HepG2 (cell line): ENCODE data around the gene GRM4. TPM values are rescaled to one million over a fixed set of nuclear protein-coding genes. Genes with fewer than 3 reads are reported as not detected.

Experiments used
- ATAC-seq: fragments of 200-7000 bp; cut with Tn5 transposase; 3 replicates; pipeline ENCODE4 v1.9.1; 2020; ENCODE audit warnings: mild to moderate bottlenecking, moderate library complexity
- BruUV-seq: library from RNA; stranded (reverse); fragments of 400-500 nt; replicated peaks from 2 replicates; lab custom pipeline; 2021; lab: Mats Ljungman, UMichigan
- CTCF ChIA-PET: fragments of 300-600 bp; formaldehyde crosslinking; extraction: SDS; loops from one replicate; lab custom pipeline; 2021; ENCODE audit warnings: low total read pairs, inconsistent platforms, low intra/inter-chr PET ratio; lab: Yijun Ruan, JAX
- POLR2A ChIA-PET: fragments of 350-600 bp; sonication (Branson Sonifier 250); formaldehyde crosslinking; loops from one replicate; lab custom pipeline; 2020; ENCODE audit warnings: antibody characterized with exemption, inconsistent platforms; lab: Yijun Ruan, JAX
- DNase-seq: peaks from one replicate; pipeline ENCODE4 v3.0.0-alpha.2; 2015; ENCODE audit warnings: low spot score
- FAIRE-seq: peaks from 3 replicates; lab custom pipeline; 2011; peaks lifted over from hg19 to GRCh38; lab: Jason Lieb, UNC
- H2AFZ ChIP-seq: one replicate; pipeline ENCODE4 v1.6.1; 2011; ENCODE audit warnings: low read length, inconsistent platforms
- H3K27ac ChIP-seq: fragments of 300-600 bp; 3 replicates; pipeline ENCODE4 v1.8.0; 2011; ENCODE audit warnings: mixed run types, mild to moderate bottlenecking, mixed read lengths, low read length, inconsistent platforms; ENCODE audit not compliant: insufficient read depth; ENCODE audit errors: extremely low read length
- H3K27me3 ChIP-seq, 2 experiments: fragments of 200-600 bp in 1 of 2; 2 replicates in 1 of 2; 3 replicates in 1 of 2; pipeline versions ENCODE4 v1.6.0 to v1.8.0; 2011; ENCODE audit warnings: low read length in 2 of 2, mild to moderate bottlenecking in 2 of 2, moderate library complexity in 2 of 2, inconsistent platforms in 1 of 2; ENCODE audit not compliant: insufficient read depth in 2 of 2, control insufficient read depth in 1 of 2
- H3K36me3 ChIP-seq, 2 experiments: fragments of 200-600 bp in 1 of 2; replicated peaks in 1 of 2; 2 replicates in 1 of 2; 3 replicates in 1 of 2; pipeline versions ENCODE4 v1.5.1 to v1.8.0; 2011; ENCODE audit warnings: low read length in 2 of 2, inconsistent platforms in 1 of 2; ENCODE audit not compliant: insufficient read depth in 2 of 2, control insufficient read depth in 1 of 2
- H3K4me1 ChIP-seq: 2 replicates; pipeline ENCODE4 v1.5.1; 2012; ENCODE audit warnings: low read length, inconsistent platforms; ENCODE audit not compliant: insufficient read depth
- H3K4me2 ChIP-seq: 2 replicates; pipeline ENCODE4 v1.6.0; 2011; ENCODE audit warnings: low read depth, low read length, inconsistent platforms
- H3K4me3 ChIP-seq, 3 experiments: fragments of 200-600 bp in 1 of 3; sonication (generic), shearing (Covaris generic) in 1 of 3; replicated peaks in 1 of 3; 2 replicates each; pipeline ENCODE4 v1.5.1; 2011 to 2016; ENCODE audit warnings: low read length in 3 of 3, inconsistent platforms in 2 of 3, low read depth in 2 of 3, mild to moderate bottlenecking in 2 of 3, control low read depth in 1 of 3, mixed read lengths in 1 of 3; ENCODE audit not compliant: insufficient read depth in 1 of 3
- H3K79me2 ChIP-seq: one replicate; pipeline ENCODE4 v1.6.1; 2011; ENCODE audit warnings: low read length, inconsistent platforms; ENCODE audit not compliant: insufficient read depth
- H3K9ac ChIP-seq: 2 replicates; pipeline ENCODE4 v1.6.0; 2011; ENCODE audit warnings: mild to moderate bottlenecking, low read depth, low read length, inconsistent platforms; ENCODE audit not compliant: insufficient read depth
- H3K9me3 ChIP-seq: 2 replicates; pipeline ENCODE4 v1.5.1; 2012; ENCODE audit warnings: mild to moderate bottlenecking, low read length
- H4K20me1 ChIP-seq: 2 replicates; pipeline ENCODE4 v1.6.0; 2011; ENCODE audit warnings: inconsistent platforms, mild to moderate bottlenecking, low read length, moderate library complexity; ENCODE audit not compliant: insufficient read depth
- HOXA9 ChIP-seq: sonication (generic); formaldehyde crosslinking; IDR thresholded peaks from 2 replicates; pipeline ENCODE4 v1.8.1; 2022; ENCODE audit warnings: missing genetic modification reagents, mild to moderate bottlenecking, moderate library complexity, borderline replicate concordance
- MAFF ChIP-seq: IDR thresholded peaks from 2 replicates; pipeline ENCODE4 v1.6.1; 2011; ENCODE audit warnings: low read depth, low read length, improper control_type of control experiment
- MAFK ChIP-seq, 2 experiments: IDR thresholded peaks in 1 of 2; conservative IDR thresholded peaks in 1 of 2; 2 replicates each; pipeline ENCODE4 v1.6.1; 2011; ENCODE audit warnings: improper control_type of control experiment in 2 of 2, low read length in 2 of 2
- RFX3 ChIP-seq: IDR thresholded peaks from 2 replicates; pipeline ENCODE4 v1.6.1; 2016; ENCODE audit warnings: missing biosample characterization, missing genetic modification reagents
- ZNF33B ChIP-seq: sonication (generic); formaldehyde crosslinking; IDR thresholded peaks from 2 replicates; pipeline ENCODE4 v1.5.1; 2020; ENCODE audit warnings: mild to moderate bottlenecking, missing genetic modification reagents
- ZNF556 ChIP-seq: sonication (generic); formaldehyde crosslinking; IDR thresholded peaks from 2 replicates; pipeline ENCODE4 v1.4.0; 2020; ENCODE audit warnings: mild to moderate bottlenecking, missing genetic modification reagents, borderline replicate concordance
- WGBS: methylation state at CpG from one replicate; pipeline ENCODE4 v1.1.6; 2017; ENCODE audit warnings: low lambda C conversion rate; 5-methylcytosine and 5-hydroxymethylcytosine counted together
- in situ Hi-C: cut with HindIII; loops from 2 replicates; pipeline ENCODE4 v1.10.0; 2017; ENCODE audit warnings: low pct_unique_long_range_greater_than_20kb; ENCODE audit not compliant: extremely low pct_ligation_motif_present
- intact Hi-C: fragments of 100-400 bp; cut with micrococcal nuclease; formaldehyde crosslinking; loops from one replicate; pipeline ENCODE4 v1.10.0; 2022; ENCODE audit not compliant: unreplicated experiment
- polyA plus RNA-seq, 8 experiments: library from polyadenylated mRNA; depleted of rRNA in 3 of 8; stranded (reverse) in 7 of 8; unstranded in 1 of 8; fragments of >200 nt; fragmentation: Illumina TruSeq in 4 of 8; extraction: Trizol in 4 of 8; gene quantifications; 2 replicates each; pipeline versions ENCODE4 v1.2.1 to v1.2.3, GENCODE V29; 2011 to 2016; ENCODE audit warnings: low read depth in 4 of 8, missing spikeins in 1 of 8, mixed read lengths in 1 of 8; ENCODE audit not compliant: insufficient read depth in 1 of 8
- total RNA-seq, 5 experiments: library from RNA; depleted of rRNA; stranded (reverse); fragments of >200 nt; fragmentation: Illumina TruSeq; extraction: Trizol; gene quantifications; 2 replicates each; pipeline ENCODE4 v1.2.3, GENCODE V29; 2016; ENCODE audit warnings: low read depth in 1 of 5
- TF ChIP-seq, protein P1 (sequence below): sonication (generic); formaldehyde crosslinking; IDR thresholded peaks from 2 replicates; pipeline ENCODE4 v1.8.1; 2023; ENCODE audit warnings: mild to moderate bottlenecking, missing genetic modification reagents
- TF ChIP-seq, protein P2 (sequence below): sonication (generic); formaldehyde crosslinking; IDR thresholded peaks from 2 replicates; pipeline ENCODE4 v1.4.0; 2020; ENCODE audit warnings: mild to moderate bottlenecking, missing genetic modification reagents

The GRM4 gene
- total and polyA plus RNA-seq, 2 of the 13 experiments (the other 11 are each of a cell fraction or from before 2014, with no cell fraction given): not detected

DNA sequence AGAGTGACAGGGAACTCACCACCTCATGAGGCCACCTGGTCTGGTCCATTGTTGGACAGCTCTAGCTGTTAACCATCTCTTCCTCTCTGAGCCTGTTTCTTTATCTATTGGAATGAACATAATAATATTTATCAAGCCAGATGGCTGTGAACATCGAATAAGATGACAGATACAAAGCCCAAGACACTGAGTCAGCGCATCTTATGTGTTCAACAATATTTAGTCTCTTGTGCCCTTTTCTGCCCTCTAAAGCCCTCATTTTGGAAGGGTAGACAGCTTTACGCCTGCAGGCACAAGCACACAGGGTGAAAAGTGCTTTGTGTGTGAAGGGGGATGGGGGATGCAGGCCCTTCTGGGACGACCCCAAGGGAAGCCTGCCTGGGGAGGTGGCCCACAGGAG is 164.0 kb downstream of the GRM4 start:
- peaks cover 14% of the 10 kb centered on the region for H3K4me1 ChIP-seq
- peaks cover 20 to 87% of the 10 kb centered on the region in 2 experiments for H3K27me3 ChIP-seq
- H3K27ac ChIP-seq: no peak overlapping the region
- no peak overlapping the region for H3K4me3 ChIP-seq
- in situ Hi-C loops (no loop called here), intact Hi-C loops (no loop called here)
- H2AFZ ChIP-seq: no peak overlapping the region
- H3K36me3 ChIP-seq: no peaks in the 10 kb centered on the region
- no peaks in the 10 kb centered on the region for H3K79me2 ChIP-seq
- H3K4me2 ChIP-seq: no peak overlapping the region
- POLR2A ChIA-PET: no interaction called here
- peaks cover 5% of the 10 kb centered on the region for H3K9me3 ChIP-seq
- H3K9ac ChIP-seq: no peak overlapping the region
- H4K20me1 ChIP-seq: no peaks in the 10 kb centered on the region; the same call in 1 of the 2 replicates
- ATAC-seq (no peak), DNase-seq (no peak), FAIRE-seq (no peak)
- 47% methylated on average over 4 of the region's 4 CpGs for WGBS
- TF ChIP-seq HOXA9 (CRISPR knock-in tag) (no peak), MAFK (conservative IDR thresholded peaks at IDR 0.05 in 1 of 2, IDR thresholded peaks at IDR 0.05 in 1 of 2; ENCODE audit: low read length in 2 of 2) (peak in 1 of 2 experiments; percentile 63; a peak in 3 of 4 replicates), ZNF556 (CRISPR knock-in tag) (no peak), MAFF (0 out of 2 replicates have a peak, but pooled peaks have one; percentile 24), RFX3 (no peak), ZNF33B (0 out of 2 replicates have a peak, but pooled peaks have one; percentile 5)
- TF ChIP-seq, protein P1, sequence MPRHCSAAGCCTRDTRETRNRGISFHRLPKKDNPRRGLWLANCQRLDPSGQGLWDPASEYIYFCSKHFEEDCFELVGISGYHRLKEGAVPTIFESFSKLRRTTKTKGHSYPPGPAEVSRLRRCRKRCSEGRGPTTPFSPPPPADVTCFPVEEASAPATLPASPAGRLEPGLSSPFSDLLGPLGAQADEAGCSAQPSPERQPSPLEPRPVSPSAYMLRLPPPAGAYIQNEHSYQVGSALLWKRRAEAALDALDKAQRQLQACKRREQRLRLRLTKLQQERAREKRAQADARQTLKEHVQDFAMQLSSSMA (CRISPR knock-in tag): no peak
- TF ChIP-seq, protein P2, sequence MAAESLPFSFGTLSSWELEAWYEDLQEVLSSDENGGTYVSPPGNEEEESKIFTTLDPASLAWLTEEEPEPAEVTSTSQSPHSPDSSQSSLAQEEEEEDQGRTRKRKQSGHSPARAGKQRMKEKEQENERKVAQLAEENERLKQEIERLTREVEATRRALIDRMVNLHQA (CRISPR knock-in tag): no peak
- CTCF ChIA-PET: no interaction called here
- no TSS peak for BruUV-seq
